ENCODE measurements around the gene PTH2. TPM values are rescaled to one million over a fixed set of nuclear protein-coding genes. Genes with fewer than 3 reads are reported as not detected.
A peak's percentile ranks its signal among the peaks of the same experiment; 100 is the strongest.

PTH2 gene
- total RNA-seq, 1 donor: not detected

DNA sequence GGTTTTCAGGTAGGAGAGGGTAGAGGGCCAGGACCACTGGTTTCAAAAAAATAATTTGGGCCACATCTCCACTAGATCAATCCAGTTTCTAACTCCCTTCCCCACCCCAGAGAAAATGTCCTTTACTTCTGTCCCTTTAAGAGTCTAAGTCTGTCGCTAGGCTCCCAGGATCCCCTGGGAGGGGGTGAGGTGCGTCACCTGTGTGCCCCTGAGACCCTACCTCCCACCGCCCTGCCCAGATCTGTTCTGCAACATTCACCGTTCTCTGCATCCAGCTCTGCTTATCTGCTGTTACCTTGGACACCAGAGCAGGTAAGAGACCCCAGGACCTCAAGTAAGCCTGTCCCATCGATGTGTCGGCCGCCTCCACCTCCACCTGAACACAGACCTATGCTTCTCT is 1.9 kb upstream of the PTH2 start, which contains the start of gene GFY:
TSS of gene GFY (plus strand) at position 211 of the 400 bp plus-strand sequence. CDS start 1,043 bp downstream, outside the sequence.
- no peak for DNase-seq (ENCODE audit: low read depth)

GRCh38 chr19:49423985-49424303 is 703 bp upstream of the PTH2 start:
- no peak for TF ChIP-seq CTCF (IDR thresholded peaks at IDR 0.05; ENCODE audit: insufficient read depth, low read depth, low read length)
- no peak for DNase-seq (ENCODE audit: low read depth)
- H3K4me3 ChIP-seq (ENCODE audit: low read depth, low read length): no peak overlapping the region

More for the DNA sequence above, 1.9 kb upstream of the PTH2 start, which contains the start of gene GFY:
- no peak for TF ChIP-seq CTCF (IDR thresholded peaks at IDR 0.05; ENCODE audit: insufficient read depth, low read depth, low read length)
- H3K4me3 ChIP-seq (ENCODE audit: low read depth, low read length): no peak within 1 kb of the TSS

DNA sequence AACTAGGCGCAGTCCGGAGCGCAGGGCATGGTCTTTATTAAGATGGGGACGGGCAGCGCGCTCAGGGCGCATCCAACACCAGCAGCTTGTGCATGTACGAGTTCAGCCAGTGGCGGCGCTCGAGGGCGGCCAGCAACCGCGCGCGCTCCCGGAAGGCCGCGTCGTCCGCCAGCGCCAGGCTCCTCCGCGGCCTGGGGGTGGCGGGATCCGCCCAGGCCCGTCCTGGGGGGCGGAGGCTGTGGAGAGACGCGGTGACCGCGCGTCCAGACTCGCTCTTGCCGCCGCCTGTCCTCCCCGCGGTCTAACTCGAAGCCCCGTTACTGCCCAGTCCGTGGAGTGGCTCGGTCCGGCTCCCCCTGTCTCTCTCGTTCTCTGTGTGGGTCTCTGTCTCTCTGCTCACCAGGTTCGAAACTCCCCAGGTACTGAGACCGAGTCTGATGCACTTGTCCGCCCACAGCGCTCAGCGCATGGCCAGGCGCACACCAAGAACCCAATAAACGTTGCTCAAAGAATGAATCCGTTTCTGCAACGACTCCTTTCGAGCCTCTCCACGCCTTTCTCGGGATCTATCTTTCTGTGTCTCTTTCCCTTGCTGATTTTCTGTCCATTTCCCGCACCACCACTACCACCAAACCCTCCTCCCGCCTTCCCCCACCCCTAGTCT is 702 bp downstream of the PTH2 start:
- no peak overlapping the region for H3K4me3 ChIP-seq (ENCODE audit: low read depth, low read length)
- DNase-seq (ENCODE audit: low read depth): peak; percentile 31
- TF ChIP-seq CTCF (IDR thresholded peaks at IDR 0.05; ENCODE audit: insufficient read depth, low read depth, low read length): peak; percentile 37

- no peak overlapping the region for H3K4me3 ChIP-seq (ENCODE audit: low read depth, low read length)
- no peak for DNase-seq (ENCODE audit: low read depth)
- no peak for TF ChIP-seq CTCF (IDR thresholded peaks at IDR 0.05; ENCODE audit: insufficient read depth, low read depth, low read length)
Observed at GRCh38 chr19:49421878-49422202, 1.4 kb downstream of the PTH2 start.

DNA sequence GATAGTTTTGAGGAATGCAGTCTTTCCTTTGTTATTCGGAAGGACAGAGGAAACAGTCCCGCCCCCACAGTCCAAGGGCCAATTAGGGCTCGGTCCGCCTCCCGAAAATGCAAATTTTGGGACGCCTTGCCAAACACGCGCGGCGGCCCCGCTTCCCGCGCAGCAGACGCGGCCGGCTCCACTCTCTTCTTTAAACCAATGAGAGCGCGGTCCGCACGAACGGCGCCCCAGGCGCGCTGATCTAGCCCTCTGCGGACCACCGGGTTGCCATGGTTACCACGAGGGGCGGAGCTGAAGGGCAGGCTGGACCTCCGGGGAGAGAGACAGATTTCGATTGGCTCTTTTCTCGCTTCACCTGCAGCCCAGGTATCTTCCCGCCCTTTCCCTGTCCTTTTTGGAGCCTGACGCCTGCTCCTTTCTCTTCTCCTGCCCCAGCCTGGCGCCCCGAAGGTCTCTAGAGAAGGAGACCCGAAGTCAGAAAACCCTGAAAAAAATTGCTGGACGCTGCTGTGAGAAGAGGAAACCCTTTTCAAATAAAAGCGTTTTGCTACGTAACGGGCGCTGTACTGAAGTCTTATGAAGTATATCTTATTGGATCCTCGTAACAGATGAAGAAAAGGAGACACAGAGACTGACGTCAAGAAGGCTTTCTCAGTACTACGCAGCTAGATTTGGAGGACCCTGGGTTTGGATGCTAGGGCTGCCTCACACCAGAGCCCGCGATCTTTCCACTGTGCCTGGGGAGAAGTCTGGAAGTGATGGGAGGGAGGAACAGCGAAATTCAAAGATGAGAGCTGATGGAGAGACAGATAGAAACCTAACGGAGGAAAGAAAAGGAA is 2.0 kb downstream of the PTH2 start:
- no peak for TF ChIP-seq CTCF (IDR thresholded peaks at IDR 0.05; ENCODE audit: insufficient read depth, low read depth, low read length)
- peak overlapping the region; percentile 12 for H3K4me3 ChIP-seq (ENCODE audit: low read depth, low read length)
- peak; percentile 53 for DNase-seq (ENCODE audit: low read depth)

GRCh38 chr19:49420227-49420626 is 3.0 kb downstream of the PTH2 start:
- H3K4me3 ChIP-seq (ENCODE audit: low read depth, low read length): no peak overlapping the region
- DNase-seq (ENCODE audit: low read depth): no peak
- no peak for TF ChIP-seq CTCF (IDR thresholded peaks at IDR 0.05; ENCODE audit: insufficient read depth, low read depth, low read length)
